ENCODE data around the gene PDLIM1. TPM values are rescaled to one million over a fixed set of nuclear protein-coding genes. Genes with fewer than 3 reads are reported as not detected.

The PDLIM1 gene
- total RNA-seq, 1 experiment from 2014 or later, result 183 TPM

GRCh38 chr10:95217476-95217875, 73.3 kb downstream of the PDLIM1 start:
- H3K27me3 ChIP-seq (ENCODE audit: control insufficient read depth, insufficient read depth, low read length), result no peaks in the 10 kb centered on the region
- POLR2A ChIA-PET, result no interaction called here
- DNase-seq (ENCODE audit: low read depth, low spot score), result no peak
- CTCF ChIA-PET, result no interaction called here
- in situ Hi-C loops (cut with HindIII; ENCODE audit: low pct_unique_long_range_greater_than_20kb, low sequenced_read_pairs) (no loop called here), intact Hi-C loops (cut with micrococcal nuclease; ENCODE audit: unreplicated experiment) (no loop called here)
- H3K4me3 ChIP-seq (ENCODE audit: low read depth in 2 of 2, low read length in 2 of 2), result no peak overlapping the region
- no TSS peak for BruUV-seq (replicated peaks)
- peaks cover 16% of the 10 kb centered on the region for H3K4me1 ChIP-seq (ENCODE audit: control insufficient read depth, insufficient read depth, low read length)
- H3K27ac ChIP-seq (ENCODE audit: low read length), result peak overlapping the region; percentile 44; the same call in 1 of the 2 replicates
- no peak for TF ChIP-seq POLR2AphosphoS5 (IDR thresholded peaks at IDR 0.05; ENCODE audit: low read depth, low read length)
- no peak for TF ChIP-seq TCF7L2 (IDR thresholded peaks at IDR 0.05; ENCODE audit: low read depth, low read length)
- no peak for TF ChIP-seq SIN3A (IDR thresholded peaks at IDR 0.05; ENCODE audit: borderline replicate concordance, insufficient read depth, low read depth, low read length)
- TF ChIP-seq, protein P1, sequence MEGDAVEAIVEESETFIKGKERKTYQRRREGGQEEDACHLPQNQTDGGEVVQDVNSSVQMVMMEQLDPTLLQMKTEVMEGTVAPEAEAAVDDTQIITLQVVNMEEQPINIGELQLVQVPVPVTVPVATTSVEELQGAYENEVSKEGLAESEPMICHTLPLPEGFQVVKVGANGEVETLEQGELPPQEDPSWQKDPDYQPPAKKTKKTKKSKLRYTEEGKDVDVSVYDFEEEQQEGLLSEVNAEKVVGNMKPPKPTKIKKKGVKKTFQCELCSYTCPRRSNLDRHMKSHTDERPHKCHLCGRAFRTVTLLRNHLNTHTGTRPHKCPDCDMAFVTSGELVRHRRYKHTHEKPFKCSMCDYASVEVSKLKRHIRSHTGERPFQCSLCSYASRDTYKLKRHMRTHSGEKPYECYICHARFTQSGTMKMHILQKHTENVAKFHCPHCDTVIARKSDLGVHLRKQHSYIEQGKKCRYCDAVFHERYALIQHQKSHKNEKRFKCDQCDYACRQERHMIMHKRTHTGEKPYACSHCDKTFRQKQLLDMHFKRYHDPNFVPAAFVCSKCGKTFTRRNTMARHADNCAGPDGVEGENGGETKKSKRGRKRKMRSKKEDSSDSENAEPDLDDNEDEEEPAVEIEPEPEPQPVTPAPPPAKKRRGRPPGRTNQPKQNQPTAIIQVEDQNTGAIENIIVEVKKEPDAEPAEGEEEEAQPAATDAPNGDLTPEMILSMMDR (IDR thresholded peaks at IDR 0.05), result no peak
- TF ChIP-seq, protein P2, sequence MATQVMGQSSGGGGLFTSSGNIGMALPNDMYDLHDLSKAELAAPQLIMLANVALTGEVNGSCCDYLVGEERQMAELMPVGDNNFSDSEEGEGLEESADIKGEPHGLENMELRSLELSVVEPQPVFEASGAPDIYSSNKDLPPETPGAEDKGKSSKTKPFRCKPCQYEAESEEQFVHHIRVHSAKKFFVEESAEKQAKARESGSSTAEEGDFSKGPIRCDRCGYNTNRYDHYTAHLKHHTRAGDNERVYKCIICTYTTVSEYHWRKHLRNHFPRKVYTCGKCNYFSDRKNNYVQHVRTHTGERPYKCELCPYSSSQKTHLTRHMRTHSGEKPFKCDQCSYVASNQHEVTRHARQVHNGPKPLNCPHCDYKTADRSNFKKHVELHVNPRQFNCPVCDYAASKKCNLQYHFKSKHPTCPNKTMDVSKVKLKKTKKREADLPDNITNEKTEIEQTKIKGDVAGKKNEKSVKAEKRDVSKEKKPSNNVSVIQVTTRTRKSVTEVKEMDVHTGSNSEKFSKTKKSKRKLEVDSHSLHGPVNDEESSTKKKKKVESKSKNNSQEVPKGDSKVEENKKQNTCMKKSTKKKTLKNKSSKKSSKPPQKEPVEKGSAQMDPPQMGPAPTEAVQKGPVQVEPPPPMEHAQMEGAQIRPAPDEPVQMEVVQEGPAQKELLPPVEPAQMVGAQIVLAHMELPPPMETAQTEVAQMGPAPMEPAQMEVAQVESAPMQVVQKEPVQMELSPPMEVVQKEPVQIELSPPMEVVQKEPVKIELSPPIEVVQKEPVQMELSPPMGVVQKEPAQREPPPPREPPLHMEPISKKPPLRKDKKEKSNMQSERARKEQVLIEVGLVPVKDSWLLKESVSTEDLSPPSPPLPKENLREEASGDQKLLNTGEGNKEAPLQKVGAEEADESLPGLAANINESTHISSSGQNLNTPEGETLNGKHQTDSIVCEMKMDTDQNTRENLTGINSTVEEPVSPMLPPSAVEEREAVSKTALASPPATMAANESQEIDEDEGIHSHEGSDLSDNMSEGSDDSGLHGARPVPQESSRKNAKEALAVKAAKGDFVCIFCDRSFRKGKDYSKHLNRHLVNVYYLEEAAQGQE (IDR thresholded peaks at IDR 0.05; ENCODE audit: insufficient read depth in 1 of 2, low read depth in 2 of 2, low read length in 1 of 2), result no peak
- no peaks in the 10 kb centered on the region for H3K9me3 ChIP-seq (ENCODE audit: control insufficient read depth, insufficient read depth, low read depth, low read length)
- no peaks in the 10 kb centered on the region for H3K36me3 ChIP-seq (ENCODE audit: control insufficient read depth, insufficient read depth, low read length)
- ATAC-seq, result no peak

DNA sequence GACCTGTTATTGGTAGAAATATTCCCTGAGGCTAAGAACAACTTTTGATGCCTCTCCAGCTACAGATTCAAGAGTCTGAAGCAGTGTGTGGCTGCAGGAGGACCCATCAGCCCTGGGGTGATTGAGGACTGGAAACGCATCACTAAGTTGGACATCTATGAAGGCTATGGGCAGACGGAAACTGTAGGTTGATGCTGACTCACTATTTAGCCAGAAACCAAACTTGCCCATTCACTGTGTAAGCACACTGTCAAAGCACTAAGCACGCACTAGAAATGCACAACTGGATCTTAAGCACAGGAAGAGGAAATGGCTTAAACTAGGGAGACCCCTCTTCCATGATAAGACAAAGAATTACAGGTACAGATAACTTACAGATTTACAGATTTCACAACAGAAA, 76.0 kb downstream of the PDLIM1 start:
- peak; percentile 95 for ATAC-seq
- no peak overlapping the region for H3K4me3 ChIP-seq (ENCODE audit: low read depth in 2 of 2, low read length in 2 of 2)
- in situ Hi-C loops (cut with HindIII; ENCODE audit: low pct_unique_long_range_greater_than_20kb, low sequenced_read_pairs) (no loop called here), intact Hi-C loops (cut with micrococcal nuclease; ENCODE audit: unreplicated experiment) (no loop called here)
- CTCF ChIA-PET, result no interaction called here
- peak; percentile 79 for DNase-seq (ENCODE audit: low read depth, low spot score)
- H3K36me3 ChIP-seq (ENCODE audit: control insufficient read depth, insufficient read depth, low read length), result no peaks in the 10 kb centered on the region
- TF ChIP-seq SIN3A (IDR thresholded peaks at IDR 0.05; ENCODE audit: borderline replicate concordance, insufficient read depth, low read depth, low read length) (no peak), TCF7L2 (IDR thresholded peaks at IDR 0.05; ENCODE audit: low read depth, low read length) (no peak), POLR2AphosphoS5 (IDR thresholded peaks at IDR 0.05; ENCODE audit: low read depth, low read length) (no peak)
- TF ChIP-seq, protein P1 (IDR thresholded peaks at IDR 0.05), result no peak
- TF ChIP-seq, protein P2 (IDR thresholded peaks at IDR 0.05; ENCODE audit: insufficient read depth in 1 of 2, low read depth in 2 of 2, low read length in 1 of 2), result no peak; a peak in 1 of 4 replicates
- H3K9me3 ChIP-seq (ENCODE audit: control insufficient read depth, insufficient read depth, low read depth, low read length), result no peaks in the 10 kb centered on the region
- no peaks in the 10 kb centered on the region for H3K27me3 ChIP-seq (ENCODE audit: control insufficient read depth, insufficient read depth, low read length)
- POLR2A ChIA-PET, result no interaction called here
- H3K4me1 ChIP-seq (ENCODE audit: control insufficient read depth, insufficient read depth, low read length), result peaks cover 18% of the 10 kb centered on the region
- BruUV-seq (replicated peaks), result no TSS peak
- peak overlapping the region; percentile 72 for H3K27ac ChIP-seq (ENCODE audit: low read length)

Measured in Panc1 (cell line).